ENCODE data around the gene TAS2R16. TPM values are rescaled to one million over a fixed set of nuclear protein-coding genes. Genes with fewer than 3 reads are reported as not detected.
"Not testable (repeated sequence)": the region's sequence is repeated elsewhere in the genome, so short reads cannot be mapped to it uniquely, and the experiment has no call there.

Gene TAS2R16
- total and polyA plus RNA-seq, 3 experiments from 2014 or later, result not detected

GRCh38 chr7:122970740-122971725 is 24.5 kb downstream of the TAS2R16 start:
- H3K4me1 ChIP-seq (ENCODE audit: insufficient read depth, low read length), result no peaks in the 10 kb centered on the region
- no peaks in the 10 kb centered on the region for H3K36me3 Mint-ChIP-seq
- no peaks in the 10 kb centered on the region for H3K27me3 Mint-ChIP-seq
- DNase-seq, result no peak
- POLR2A ChIA-PET, result no interaction called here
- H3K36me3 ChIP-seq (ENCODE audit: insufficient read depth, low read length), result no peaks in the 10 kb centered on the region
- CTCF ChIA-PET, result no interaction called here
- H3K4me3 ChIP-seq (ENCODE audit: low read length), result no peak overlapping the region
- no peak overlapping the region for H3K27ac Mint-ChIP-seq
- no peaks in the 10 kb centered on the region for H3K27me3 ChIP-seq (ENCODE audit: insufficient read depth, low read length, poor library complexity, severe bottlenecking)
- H3K4me3 Mint-ChIP-seq, result no peak overlapping the region
- no peak overlapping the region for H3K27ac ChIP-seq (ENCODE audit: low read depth, low read length)
- no peaks in the 10 kb centered on the region for H3K9me3 ChIP-seq (ENCODE audit: low read length)
- H3K4me1 Mint-ChIP-seq, result no peaks in the 10 kb centered on the region
- peaks cover 0 to 9% (median 5%) of the 10 kb centered on the region in 5 donors for H3K9me3 Mint-ChIP-seq

GRCh38 chr7:122968389-122968788 is 27.1 kb downstream of the TAS2R16 start:
- no peak for DNase-seq
- Mint-ChIP-seq H3K36me3 (no peaks in the 10 kb centered on the region), H3K9me3 (peaks cover 0 to 10% (median 3%) of the 10 kb centered on the region in 5 donors), H3K4me3 (no peak overlapping the region), H3K27ac (no peak overlapping the region), H3K27me3 (no peaks in the 10 kb centered on the region), H3K4me1 (no peaks in the 10 kb centered on the region)
- Histone ChIP-seq H3K4me3 (ENCODE audit: low read length) (no peak overlapping the region), H3K27ac (ENCODE audit: low read depth, low read length) (no peak overlapping the region), H3K27me3 (ENCODE audit: insufficient read depth, low read length, poor library complexity, severe bottlenecking) (no peaks in the 10 kb centered on the region), H3K36me3 (ENCODE audit: insufficient read depth, low read length) (no peaks in the 10 kb centered on the region), H3K4me1 (ENCODE audit: insufficient read depth, low read length) (no peaks in the 10 kb centered on the region), H3K9me3 (ENCODE audit: low read length) (no peaks in the 10 kb centered on the region)
- ChIA-PET POLR2A (no interaction called here), CTCF (no interaction called here)

- Histone ChIP-seq H3K27me3 (ENCODE audit: insufficient read depth, low read length, poor library complexity, severe bottlenecking) (no peaks in the 10 kb centered on the region), H3K4me3 (ENCODE audit: low read length) (no peak overlapping the region), H3K4me1 (ENCODE audit: insufficient read depth, low read length) (no peaks in the 10 kb centered on the region), H3K9me3 (ENCODE audit: low read length) (no peaks in the 10 kb centered on the region), H3K27ac (ENCODE audit: low read depth, low read length) (no peak overlapping the region), H3K36me3 (ENCODE audit: insufficient read depth, low read length) (no peaks in the 10 kb centered on the region)
- no peaks in the 10 kb centered on the region for H3K36me3 Mint-ChIP-seq
- H3K9me3 Mint-ChIP-seq, result peaks cover 0 to 13% (median 3%) of the 10 kb centered on the region in 5 donors
- no peak for DNase-seq
- H3K4me3 Mint-ChIP-seq, result no peak overlapping the region
- no peak overlapping the region for H3K27ac Mint-ChIP-seq
- H3K27me3 Mint-ChIP-seq, result no peaks in the 10 kb centered on the region
- ChIA-PET POLR2A (no interaction called here), CTCF (no interaction called here)
- H3K4me1 Mint-ChIP-seq, result no peaks in the 10 kb centered on the region
Observed at GRCh38 chr7:122965306-122965705, 30.2 kb downstream of the TAS2R16 start.

GRCh38 chr7:122953678-122954077 is 41.8 kb downstream of the TAS2R16 start:
- H3K36me3 Mint-ChIP-seq; H3K4me3 ChIP-seq (ENCODE audit: low read length); H3K27me3 Mint-ChIP-seq; H3K4me1 Mint-ChIP-seq; POLR2A ChIA-PET; DNase-seq; H3K27ac ChIP-seq (ENCODE audit: low read depth, low read length); CTCF ChIA-PET; H3K36me3 ChIP-seq (ENCODE audit: insufficient read depth, low read length); H3K9me3 ChIP-seq (ENCODE audit: low read length); H3K27me3 ChIP-seq (ENCODE audit: insufficient read depth, low read length, poor library complexity, severe bottlenecking); H3K4me3 Mint-ChIP-seq; H3K4me1 ChIP-seq (ENCODE audit: insufficient read depth, low read length); H3K27ac Mint-ChIP-seq: not testable (repeated sequence)
- H3K9me3 Mint-ChIP-seq, result peaks cover 5 to 25% (median 9%) of the 10 kb centered on the region in 5 donors

- no peaks in the 10 kb centered on the region for H3K27me3 Mint-ChIP-seq
- ChIA-PET CTCF (no interaction called here), POLR2A (no interaction called here)
- no peaks in the 10 kb centered on the region for H3K27me3 ChIP-seq (ENCODE audit: insufficient read depth, low read length, poor library complexity, severe bottlenecking)
- H3K4me1 ChIP-seq (ENCODE audit: insufficient read depth, low read length), result no peaks in the 10 kb centered on the region
- DNase-seq, result no peak
- no peak overlapping the region for H3K27ac ChIP-seq (ENCODE audit: low read depth, low read length)
- H3K9me3 Mint-ChIP-seq, result peaks cover 5 to 23% (median 6%) of the 10 kb centered on the region in 5 donors
- H3K9me3 ChIP-seq (ENCODE audit: low read length), result no peaks in the 10 kb centered on the region
- H3K36me3 ChIP-seq (ENCODE audit: insufficient read depth, low read length), result no peaks in the 10 kb centered on the region
- no peaks in the 10 kb centered on the region for H3K36me3 Mint-ChIP-seq
- H3K4me3 ChIP-seq (ENCODE audit: low read length), result no peak overlapping the region
- H3K4me3 Mint-ChIP-seq, result no peak overlapping the region
- H3K27ac Mint-ChIP-seq, result no peak overlapping the region
- no peaks in the 10 kb centered on the region for H3K4me1 Mint-ChIP-seq
Observed at GRCh38 chr7:122951006-122951405, 44.5 kb downstream of the TAS2R16 start.

- POLR2A ChIA-PET, result no interaction called here
Observed at GRCh38 chr7:122949186-122949585, 46.3 kb downstream of the TAS2R16 start.

More at GRCh38 chr7:122949186-122949585, 46.3 kb downstream of the TAS2R16 start:
- Mint-ChIP-seq H3K9me3 (peaks cover 3 to 23% (median 6%) of the 10 kb centered on the region in 5 donors), H3K27me3 (no peaks in the 10 kb centered on the region), H3K4me3 (no peak overlapping the region), H3K4me1 (no peaks in the 10 kb centered on the region), H3K36me3 (no peaks in the 10 kb centered on the region), H3K27ac (no peak overlapping the region)
- no peaks in the 10 kb centered on the region for H3K9me3 ChIP-seq (ENCODE audit: low read length)
- no peak overlapping the region for H3K4me3 ChIP-seq (ENCODE audit: low read length)
- DNase-seq, result no peak
- H3K36me3 ChIP-seq (ENCODE audit: insufficient read depth, low read length), result no peaks in the 10 kb centered on the region
- CTCF ChIA-PET, result no interaction called here
- H3K4me1 ChIP-seq (ENCODE audit: insufficient read depth, low read length), result no peaks in the 10 kb centered on the region
- no peak overlapping the region for H3K27ac ChIP-seq (ENCODE audit: low read depth, low read length)
- H3K27me3 ChIP-seq (ENCODE audit: insufficient read depth, low read length, poor library complexity, severe bottlenecking), result no peaks in the 10 kb centered on the region

Other genes starting within 250 kb of the TAS2R16 start
- not detected for gene CADPS2, start 109.2 kb downstream of the TAS2R16 start, total RNA-seq
- not detected for gene CADPS2, start 109.2 kb downstream of the TAS2R16 start, polyA plus RNA-seq
- gene SLC13A1, start 204.3 kb upstream of the TAS2R16 start, total RNA-seq, result not detected
- gene SLC13A1, start 204.3 kb upstream of the TAS2R16 start, polyA plus RNA-seq, result not detected